HK-2 (cell line): Measurements from ENCODE around the gene PTN.

Experiments used
- DNase-seq: peaks from one replicate; pipeline ENCODE4 v3.0.0-alpha.2; 2018; ENCODE audit not compliant: unreplicated experiment

The PTN gene, protein sequence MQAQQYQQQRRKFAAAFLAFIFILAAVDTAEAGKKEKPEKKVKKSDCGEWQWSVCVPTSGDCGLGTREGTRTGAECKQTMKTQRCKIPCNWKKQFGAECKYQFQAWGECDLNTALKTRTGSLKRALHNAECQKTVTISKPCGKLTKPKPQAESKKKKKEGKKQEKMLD

GRCh38 chr7:137343281-137343841, at the start of gene PTN:
Gene PTN (minus strand): TSS chr7:137343733. CDS start chr7:137254973, 88,760 bp downstream.
- no peak for DNase-seq

- no peak for DNase-seq
Measured at GRCh38 chr7:137390076-137390475, 46.5 kb upstream of the PTN start.

DNA sequence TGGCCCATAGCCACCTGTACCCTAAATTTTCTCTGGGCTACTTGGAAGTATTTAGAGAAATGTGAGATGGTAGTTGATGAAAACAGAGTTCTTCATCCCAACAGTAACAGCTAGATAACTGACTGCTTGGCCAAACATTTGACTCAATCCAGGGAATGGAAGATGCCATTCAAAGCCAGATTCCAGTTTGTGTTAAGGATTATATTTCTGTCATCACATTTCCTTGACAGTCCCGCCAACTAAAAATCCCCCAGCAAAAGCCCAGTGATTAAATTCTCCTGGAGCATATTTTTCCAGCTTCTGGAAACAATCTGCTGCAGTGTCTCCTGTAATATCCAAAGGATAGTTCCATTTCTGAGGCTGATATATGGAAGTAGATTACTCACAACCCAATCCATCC, 45.4 kb upstream of the PTN start:
- no peak for DNase-seq

DNA sequence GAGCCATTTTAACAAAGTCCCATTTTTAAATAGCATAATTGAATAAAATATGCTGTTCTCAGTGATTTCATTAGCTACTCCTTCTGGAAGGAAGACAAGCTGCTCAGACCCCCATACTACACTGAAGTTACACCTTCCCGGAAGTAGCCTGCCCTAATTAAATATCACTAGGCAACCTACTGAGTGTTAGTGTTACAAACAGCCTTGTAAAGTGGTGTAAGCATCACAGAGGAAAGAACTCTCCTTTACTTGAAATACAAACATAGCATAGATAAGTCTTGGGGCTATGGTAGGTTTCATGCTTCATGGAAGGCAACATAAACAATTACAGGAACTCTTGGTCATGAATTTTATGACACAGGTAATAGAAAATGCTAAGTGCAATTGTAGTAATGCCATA, 43.4 kb upstream of the PTN start:
- DNase-seq = no peak

GRCh38 chr7:137381045-137381444, 37.5 kb upstream of the PTN start:
- no peak for DNase-seq

DNA sequence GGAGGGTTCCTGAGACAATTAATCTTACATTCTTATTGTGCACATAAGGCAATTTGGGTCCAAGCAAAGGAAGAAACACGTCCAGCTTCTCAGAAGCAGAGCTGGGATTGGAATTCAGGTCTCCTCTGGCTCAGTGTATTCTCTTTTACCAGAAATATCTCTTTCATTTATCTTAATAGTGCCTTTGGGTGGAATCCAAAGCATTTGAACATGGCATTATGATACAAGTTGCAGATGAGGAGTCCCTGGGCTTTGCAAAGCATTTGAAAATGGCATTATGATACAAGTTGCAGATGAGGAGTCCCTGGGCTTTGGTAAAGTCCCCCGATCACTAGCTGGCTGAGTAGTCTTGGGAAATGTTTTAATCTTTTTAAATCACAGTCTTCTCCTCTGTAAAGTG, 30.0 kb upstream of the PTN start:
- no peak for DNase-seq

DNA sequence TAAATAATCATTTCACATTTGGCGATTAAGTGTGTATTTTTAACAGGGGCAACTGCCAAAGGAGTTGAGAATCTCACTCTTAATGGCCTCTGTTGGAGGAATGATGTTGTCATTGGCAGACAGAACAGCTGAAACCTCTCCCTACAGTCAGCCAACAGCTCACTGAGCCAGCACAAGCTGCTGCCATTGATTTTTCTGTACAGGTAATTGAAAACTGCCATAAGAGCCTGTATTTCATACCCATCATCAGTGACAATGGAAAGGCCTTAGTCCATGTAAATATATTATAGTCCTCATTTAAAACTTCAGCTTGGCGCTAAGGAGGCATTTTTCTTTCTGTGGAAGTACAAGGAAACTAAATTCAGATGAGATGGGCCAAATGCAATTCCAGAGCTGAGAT, 28.1 kb upstream of the PTN start:
- no peak for DNase-seq

DNA sequence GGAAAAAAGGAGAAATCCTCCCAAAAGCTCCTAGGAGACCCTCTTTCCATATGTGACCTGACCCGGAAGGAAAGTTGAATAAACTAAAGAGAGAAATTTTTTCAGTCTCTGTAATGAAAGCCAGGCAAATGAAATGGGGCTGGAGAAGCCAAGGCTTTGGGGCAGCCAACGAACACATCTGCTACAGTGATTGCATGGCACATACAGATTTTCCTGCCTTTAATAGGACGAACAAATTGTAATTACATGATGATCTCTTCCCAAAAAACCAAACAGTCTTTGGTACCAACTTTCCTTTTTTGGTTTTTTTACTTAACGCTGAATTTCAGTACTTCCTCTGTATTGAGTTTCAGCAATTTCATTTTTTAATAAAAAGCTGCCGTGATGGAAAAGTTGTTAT, 23.5 kb upstream of the PTN start:
- DNase-seq = no peak

DNA sequence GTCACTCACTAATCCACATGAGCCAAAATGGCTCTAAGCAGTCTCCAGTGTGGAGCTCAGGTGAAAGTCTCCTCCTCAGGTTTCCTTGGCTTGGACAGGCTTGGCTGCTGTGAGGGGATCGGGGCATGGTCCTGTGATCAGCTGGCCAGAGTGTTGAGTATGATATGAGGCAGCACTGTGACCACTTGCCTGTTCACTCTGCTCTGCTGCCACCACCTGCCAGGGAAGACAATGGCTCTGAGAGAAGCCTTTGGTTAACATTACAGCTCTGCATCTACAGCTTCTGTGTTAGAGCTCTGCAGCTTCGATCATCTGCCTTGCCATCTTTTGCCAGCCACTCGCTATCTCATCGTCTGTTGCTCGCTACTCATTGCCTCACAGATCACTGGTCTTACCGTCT, 20.1 kb upstream of the PTN start:
- DNase-seq = no peak

- DNase-seq = no peak
Measured at GRCh38 chr7:137360087-137360679, 16.6 kb upstream of the PTN start.

DNA sequence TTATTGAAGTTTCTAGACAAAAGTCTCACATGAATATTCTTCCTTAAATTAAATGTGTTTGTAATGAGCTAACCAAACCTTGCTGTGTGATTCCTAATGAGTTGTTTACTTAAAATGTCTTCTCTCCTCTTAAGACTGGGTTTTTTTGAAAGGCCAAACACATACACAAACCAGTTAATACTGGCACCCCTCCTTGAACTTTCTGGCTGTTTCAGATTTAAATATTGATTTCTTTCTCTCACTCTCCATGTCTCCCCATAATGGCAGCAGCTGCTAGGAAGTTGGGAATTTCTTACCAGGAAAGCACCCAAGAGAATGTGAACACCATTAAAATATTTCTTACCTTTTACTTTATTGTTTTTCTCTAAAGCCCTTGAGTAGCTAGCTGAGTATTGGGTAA, 11.4 kb upstream of the PTN start:
- no peak for DNase-seq

- DNase-seq = no peak
Measured at GRCh38 chr7:137354396-137354795, 10.9 kb upstream of the PTN start.

GRCh38 chr7:137351941-137352340, 8.4 kb upstream of the PTN start:
- no peak for DNase-seq

DNA sequence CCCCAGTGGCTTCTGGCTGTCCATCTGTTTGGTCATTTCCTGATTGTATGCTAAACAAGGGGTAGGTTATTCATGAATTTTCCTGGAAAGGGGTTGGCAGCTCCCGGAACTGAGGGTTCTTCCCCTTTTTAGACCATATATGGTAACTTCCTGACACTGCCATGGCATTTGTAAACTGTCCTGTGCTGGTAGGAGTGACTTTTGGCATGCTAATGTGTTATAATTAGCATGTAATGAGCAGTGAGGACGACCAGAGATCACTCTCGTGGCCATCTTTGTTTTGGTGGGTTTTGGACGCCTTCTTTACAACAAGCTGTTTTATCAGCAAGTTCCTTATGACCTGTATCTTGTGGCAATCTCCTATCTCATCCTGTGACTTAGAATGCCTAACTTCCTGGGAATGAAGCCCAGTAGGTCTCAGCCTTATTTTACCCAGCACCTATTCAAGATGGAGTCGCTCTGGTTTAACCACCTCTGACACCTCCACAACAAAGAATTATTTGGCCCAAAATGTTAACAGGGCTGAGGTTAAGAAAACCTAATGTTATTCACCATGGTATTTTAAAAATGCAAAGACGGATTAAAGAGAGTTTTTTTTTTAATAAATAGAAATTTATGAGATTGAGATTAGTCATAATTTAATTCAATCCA, 2.4 kb upstream of the PTN start:
- no peak for DNase-seq

- no peak for DNase-seq
Measured at GRCh38 chr7:137342828-137343261, 688 bp downstream of the PTN start.

DNA sequence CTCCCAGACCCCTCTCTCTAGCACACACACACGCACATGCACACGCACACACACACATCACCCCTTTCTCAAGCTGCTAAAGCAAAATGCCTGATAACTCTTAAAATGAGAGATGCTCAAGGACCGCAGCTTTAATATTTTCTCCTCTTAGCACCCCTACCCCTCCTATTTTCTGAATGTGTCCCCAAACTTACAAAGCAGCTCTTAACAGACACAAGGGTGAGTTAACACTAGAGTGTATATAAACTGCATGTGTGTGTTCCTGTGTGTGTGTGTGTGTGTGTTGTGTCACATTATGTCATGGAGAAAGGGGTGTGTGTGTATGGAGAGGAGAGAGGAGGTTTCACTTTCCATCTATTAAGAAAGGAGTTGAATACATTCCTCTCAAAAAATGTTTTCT, 1.3 kb downstream of the PTN start:
- no peak for DNase-seq

DNA sequence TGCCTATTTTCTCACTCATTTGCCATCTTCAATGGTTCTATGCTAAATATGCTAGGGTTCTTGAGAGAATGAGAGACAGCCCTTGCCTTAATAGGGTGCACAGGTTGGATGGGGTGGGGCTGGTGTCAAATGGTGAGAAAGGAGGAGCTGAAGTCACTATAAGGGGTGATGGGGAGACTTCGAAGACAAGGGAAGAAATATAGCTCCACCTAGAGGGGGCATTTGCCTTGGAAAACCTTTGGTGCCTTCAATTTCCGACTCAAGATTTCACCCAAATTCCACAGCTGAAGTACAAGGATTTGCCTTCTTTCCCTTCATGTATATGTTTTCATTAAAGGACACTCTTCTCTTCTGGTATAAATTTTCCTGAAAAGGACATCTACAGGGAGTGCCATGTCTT, 5.6 kb downstream of the PTN start:
- DNase-seq = no peak

DNA sequence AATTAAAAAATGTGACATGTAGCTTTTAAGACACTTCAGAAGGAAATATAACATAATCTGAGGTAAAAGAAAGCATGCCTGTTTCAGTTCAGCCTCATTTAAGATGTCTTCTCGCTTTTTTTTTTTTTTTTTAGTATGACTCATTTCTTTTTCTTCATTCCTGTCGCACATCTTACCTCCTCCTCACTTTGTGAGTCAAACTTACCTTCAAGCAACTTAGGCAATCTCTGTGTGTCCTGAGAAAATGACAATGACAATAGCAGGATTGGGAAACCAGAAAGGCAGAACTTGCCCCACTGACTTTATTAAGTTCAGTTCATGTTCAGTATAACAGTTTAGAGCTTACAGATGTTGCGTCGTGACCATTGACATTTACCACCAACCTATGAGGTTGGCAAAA, 7.7 kb downstream of the PTN start:
- no peak for DNase-seq

DNA sequence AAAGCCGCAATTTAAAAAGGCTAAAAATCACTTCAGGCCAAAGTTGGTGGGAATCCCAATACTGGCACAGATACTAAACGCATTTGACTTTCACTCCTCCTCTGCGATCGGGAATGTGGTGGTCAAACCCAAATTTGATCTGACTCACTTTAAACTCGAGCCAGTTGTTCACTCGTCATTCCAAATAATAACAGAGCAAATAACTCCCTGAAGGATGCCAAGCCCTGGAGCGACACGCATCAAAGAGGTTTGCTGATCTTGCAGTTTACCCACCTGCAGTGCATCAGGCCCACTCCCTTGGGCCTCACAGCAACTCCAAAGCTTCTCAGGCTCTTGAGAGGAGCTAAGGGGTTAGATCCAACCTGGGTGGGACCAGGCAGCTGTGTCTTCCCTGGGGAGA, 12.2 kb downstream of the PTN start:
- no peak for DNase-seq

DNA sequence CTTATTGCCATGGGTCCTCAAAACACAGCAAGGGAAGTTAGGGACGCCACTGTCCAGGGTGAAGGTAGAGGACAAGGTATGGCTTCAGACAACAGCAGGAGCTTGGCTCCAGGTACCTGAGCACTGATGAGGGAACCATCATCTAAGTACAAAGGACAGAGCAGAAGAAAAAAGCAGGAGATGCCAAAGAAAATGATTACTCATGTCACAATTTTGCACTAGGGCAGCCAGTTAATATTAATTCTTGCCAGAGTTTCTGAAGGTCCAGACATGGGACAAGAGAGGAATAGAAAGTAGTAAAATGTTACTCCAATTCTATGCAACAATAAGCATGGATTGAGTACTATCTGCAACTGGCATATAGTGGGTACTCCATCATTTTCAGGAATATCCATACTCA, 14.1 kb downstream of the PTN start:
- DNase-seq = no peak

DNA sequence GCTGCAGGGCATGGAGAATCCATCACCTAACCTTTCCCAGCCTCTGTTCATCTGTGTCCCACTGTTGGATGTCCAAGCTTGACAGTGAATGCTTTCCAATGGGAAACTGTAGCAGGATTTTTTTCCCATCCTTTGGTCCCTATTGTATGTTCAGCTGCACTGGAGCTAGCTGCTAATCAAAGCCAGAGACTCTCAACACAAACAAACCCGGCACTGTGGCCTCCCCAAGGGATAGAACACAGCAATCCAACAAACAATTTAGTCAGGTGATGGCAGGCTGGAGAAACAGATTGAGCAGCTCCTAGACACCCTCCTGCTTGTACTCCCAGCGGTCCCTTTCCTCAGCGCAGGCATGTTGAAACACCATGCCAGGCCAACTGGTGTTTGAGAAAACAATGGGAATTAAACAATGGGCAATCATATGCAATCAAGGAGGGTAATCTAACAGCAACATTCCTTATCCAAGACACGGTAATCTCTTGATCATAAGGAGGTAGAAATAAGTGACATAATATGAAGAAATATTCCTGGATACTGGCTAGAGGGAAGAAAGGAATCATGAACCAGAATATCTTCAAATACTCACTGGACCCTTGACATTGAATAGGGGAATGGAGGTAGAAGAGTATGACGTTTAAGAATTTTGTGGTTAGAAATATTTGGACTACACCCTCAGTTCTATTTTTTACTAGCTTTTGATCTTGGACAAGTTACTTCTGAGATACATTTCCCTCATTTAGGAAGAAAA, 15.0 kb downstream of the PTN start:
- no peak for DNase-seq

DNA sequence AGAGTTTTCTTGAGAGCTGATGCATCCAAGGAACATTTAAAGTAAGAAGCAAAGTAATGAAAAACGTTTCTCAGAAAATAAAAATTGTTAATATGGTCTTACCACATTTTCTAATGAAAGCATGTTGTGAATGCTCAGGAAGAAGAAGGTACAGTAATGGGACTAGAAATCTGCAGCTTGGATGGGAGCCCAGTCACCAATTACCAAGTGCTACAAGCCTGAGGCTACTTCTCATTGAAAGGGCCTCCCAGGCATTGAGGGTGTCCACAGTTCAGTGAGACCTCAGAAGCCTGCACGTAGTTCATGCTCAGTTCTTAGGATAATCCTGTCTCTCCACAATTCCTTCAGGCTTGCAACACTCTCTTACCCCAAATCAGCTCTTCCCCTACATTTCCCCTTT, 17.6 kb downstream of the PTN start:
- no peak for DNase-seq
